Upper lobe of left lung (tissue), 6 donors: ENCODE data around the gene WDR46. TPM values are rescaled to one million over a fixed set of nuclear protein-coding genes. Genes with fewer than 3 reads are reported as not detected.
"Not testable (repeated sequence)": the region's sequence is repeated elsewhere in the genome, so short reads cannot be mapped to it uniquely, and the experiment has no call there.

Experiments used
- ATAC-seq, 2 donors: fragments of 200-7000 bp; cut with Tn5 transposase; one replicate each; pipeline ENCODE4 v1.9.1; 2022; ENCODE audit warnings: mild to moderate bottlenecking in 2 of 2, moderate library complexity in 2 of 2; ENCODE audit not compliant: low FRiP score in 2 of 2
- DNase-seq, 2 donors: peaks; one replicate each; pipeline ENCODE4 v3.0.0-alpha.2; 2019 to 2020
- H3K27ac ChIP-seq, 4 donors: fragments of 200-600 bp; sonication (generic); one replicate each; pipeline ENCODE4 v1.5.1; 2016 to 2019
- H3K27me3 ChIP-seq, 4 donors: fragments of 200-600 bp; sonication (generic); one replicate each; pipeline ENCODE4 v1.5.1; 2017 to 2019
- H3K36me3 ChIP-seq, 4 donors: fragments of 200-600 bp; sonication (generic); one replicate each; pipeline ENCODE4 v1.5.1; 2016 to 2019
- H3K4me1 ChIP-seq, 4 donors: fragments of 200-600 bp; sonication (generic); one replicate each; pipeline ENCODE4 v1.5.1; 2018 to 2019
- H3K4me3 ChIP-seq, 4 donors: fragments of 200-600 bp; sonication (generic); one replicate each; pipeline ENCODE4 v1.5.1; 2017 to 2019; ENCODE audit warnings: mild to moderate bottlenecking in 2 of 4, moderate library complexity in 1 of 4
- H3K9me3 ChIP-seq, 4 donors: fragments of 200-600 bp; sonication (generic); one replicate each; pipeline ENCODE4 v1.5.1; 2018 to 2019
- EP300 ChIP-seq, 4 donors: sonication (generic); formaldehyde crosslinking; IDR thresholded peaks; one replicate each; pipeline ENCODE4 v1.5.1; 2017; ENCODE audit warnings: antibody characterized with exemption in 4 of 4, control low read depth in 2 of 4
- POLR2A ChIP-seq, 4 donors: fragments of 450-650 bp; IDR thresholded peaks; one replicate each; pipeline ENCODE4 v1.5.1; 2016 to 2017; ENCODE audit warnings: antibody characterized with exemption in 4 of 4, mild to moderate bottlenecking in 2 of 4
- POLR2AphosphoS5 ChIP-seq, 2 donors: sonication (generic); formaldehyde crosslinking; IDR thresholded peaks; one replicate each; pipeline ENCODE4 v1.5.1; 2017; ENCODE audit warnings: antibody characterized with exemption in 2 of 2
- WGBS, 2 donors: methylation state at CpG; one replicate each; pipeline ENCODE4 v1.1.5; 2017 to 2018; 5-methylcytosine and 5-hydroxymethylcytosine counted together
- total RNA-seq, 6 donors: library from RNA; depleted of rRNA in 4 of 6; stranded (reverse); fragments of >200 nt in 4 of 6; gene quantifications; one replicate each; pipeline versions ENCODE4 v1.1.0 to v1.2.1, GENCODE V29; 2016 to 2021
- TF ChIP-seq, protein P1 (sequence below), 6 experiments: fragments of 450-650 bp in 4 of 6; fragments of 200-600 bp in 2 of 6; sonication (generic) in 2 of 6; IDR thresholded peaks; one replicate each; pipeline ENCODE4 v1.5.1; 2016 to 2019; ENCODE audit warnings: antibody characterized with exemption in 6 of 6
- donor health status: DM: no; HTN: no; CAD: no; lungs with moderate emphysema.
- donor health status: DM: no; HTN: yes; CAD: no; lungs with severe emphysema.

Gene WDR46
- total RNA-seq, 6 donors from 2014 or later: 21.1 to 50.3 (median 41.7) TPM

DNA sequence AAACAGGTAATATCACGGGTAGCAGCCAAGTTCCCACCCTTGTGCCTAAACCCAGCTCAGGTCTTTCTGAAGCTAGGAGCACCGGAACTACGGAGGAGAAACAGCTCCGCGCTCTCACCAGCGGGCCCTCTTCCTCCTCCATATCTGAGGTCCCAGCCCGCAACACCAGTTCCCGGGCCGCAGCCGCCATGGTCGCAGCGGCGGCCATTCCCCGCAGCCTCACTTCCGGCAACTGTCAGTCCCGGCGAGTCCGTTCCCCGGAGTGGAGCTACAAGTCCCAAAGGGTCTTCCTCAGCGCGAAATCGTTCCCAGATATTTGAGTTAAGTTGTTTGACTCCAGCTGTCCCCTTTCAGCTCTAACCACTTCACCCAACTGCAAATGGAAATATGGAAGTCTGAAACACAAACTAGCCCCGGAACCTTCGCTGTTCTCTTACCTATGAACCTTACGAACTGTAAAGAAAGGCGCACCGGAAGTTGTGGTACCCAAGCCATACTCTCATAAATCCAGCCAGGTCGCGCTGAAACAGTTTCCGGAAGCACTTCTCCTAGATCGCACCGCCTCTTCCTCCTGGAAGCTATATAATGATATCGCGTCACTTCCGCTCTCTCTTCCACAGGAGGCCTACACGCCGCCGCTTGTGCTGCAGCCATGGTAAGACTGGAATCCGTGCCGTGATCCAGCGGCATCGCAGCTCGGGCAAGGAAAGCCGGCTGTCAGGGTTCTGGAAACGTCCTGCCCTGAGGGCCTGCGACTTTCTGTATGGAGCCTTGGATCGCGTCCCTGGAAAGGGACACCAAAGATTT is 17.4 kb downstream of the WDR46 start, which contains the start of the genes RPS18 and VPS52:
Gene RPS18 (plus strand): TSS at position 608 of the 807 bp plus-strand sequence. CDS start 45 bp downstream, at position 653.
Gene VPS52 (minus strand): TSS at position 409 of the 807 bp plus-strand sequence. CDS start 201 bp downstream, at position 208.
- Histone ChIP-seq H3K9me3 (no peaks in the 10 kb centered on the region), H3K4me1 (peaks cover 41 to 60% (median 48%) of the 10 kb centered on the region in 4 donors), H3K36me3 (peaks cover 12 to 66% (median 46%) of the 10 kb centered on the region in 4 donors), H3K27me3 (no peaks in the 10 kb centered on the region), H3K27ac (peak within 1 kb of the TSS; percentile 90 to 97 (median 95)), H3K4me3 (peak within 1 kb of the TSS; percentile 62 to 82 (median 70))
- ATAC-seq (peak; percentile 96 to 97), DNase-seq (peak; percentile 93 to 97)
- TF ChIP-seq POLR2A (IDR thresholded peaks at IDR 0.05) (peak; percentile 76 to 95 (median 78)), EP300 (IDR thresholded peaks at IDR 0.05) (peak in 2 of 4 donors; percentile 1 to 21), POLR2AphosphoS5 (IDR thresholded peaks at IDR 0.05) (peak; percentile 96 to 99)
- TF ChIP-seq, protein P1, sequence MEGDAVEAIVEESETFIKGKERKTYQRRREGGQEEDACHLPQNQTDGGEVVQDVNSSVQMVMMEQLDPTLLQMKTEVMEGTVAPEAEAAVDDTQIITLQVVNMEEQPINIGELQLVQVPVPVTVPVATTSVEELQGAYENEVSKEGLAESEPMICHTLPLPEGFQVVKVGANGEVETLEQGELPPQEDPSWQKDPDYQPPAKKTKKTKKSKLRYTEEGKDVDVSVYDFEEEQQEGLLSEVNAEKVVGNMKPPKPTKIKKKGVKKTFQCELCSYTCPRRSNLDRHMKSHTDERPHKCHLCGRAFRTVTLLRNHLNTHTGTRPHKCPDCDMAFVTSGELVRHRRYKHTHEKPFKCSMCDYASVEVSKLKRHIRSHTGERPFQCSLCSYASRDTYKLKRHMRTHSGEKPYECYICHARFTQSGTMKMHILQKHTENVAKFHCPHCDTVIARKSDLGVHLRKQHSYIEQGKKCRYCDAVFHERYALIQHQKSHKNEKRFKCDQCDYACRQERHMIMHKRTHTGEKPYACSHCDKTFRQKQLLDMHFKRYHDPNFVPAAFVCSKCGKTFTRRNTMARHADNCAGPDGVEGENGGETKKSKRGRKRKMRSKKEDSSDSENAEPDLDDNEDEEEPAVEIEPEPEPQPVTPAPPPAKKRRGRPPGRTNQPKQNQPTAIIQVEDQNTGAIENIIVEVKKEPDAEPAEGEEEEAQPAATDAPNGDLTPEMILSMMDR (IDR thresholded peaks at IDR 0.05): peak in 1 of 6 experiments; percentile 23
- WGBS, 2 donors: 1 to 2% methylated on average over 25 to 48 of the region's 48 CpGs

DNA sequence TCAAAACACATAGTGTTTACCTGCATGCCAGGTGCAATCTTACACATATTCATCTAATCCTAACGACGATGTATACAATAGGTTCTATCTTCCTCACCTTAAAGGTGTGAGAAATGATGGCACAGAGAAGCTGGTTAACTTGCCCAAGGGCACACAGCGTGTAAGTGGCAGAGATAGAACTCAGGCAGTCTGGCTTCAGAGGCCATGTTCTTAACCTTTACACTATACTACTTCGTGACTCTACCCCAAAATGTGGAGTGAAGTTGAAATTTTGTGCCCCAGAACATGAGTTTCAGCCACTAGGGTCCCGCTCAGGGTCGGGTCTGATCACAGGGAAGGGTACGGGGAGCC is 17.9 kb downstream of the WDR46 start:
- Histone ChIP-seq H3K27ac (peak overlapping the region; percentile 90 to 97 (median 95)), H3K36me3 (peaks cover 12 to 67% (median 51%) of the 10 kb centered on the region in 4 donors), H3K4me1 (peaks cover 35 to 55% (median 43%) of the 10 kb centered on the region in 4 donors), H3K4me3 (peak overlapping the region; percentile 62 to 82 (median 70)), H3K9me3 (no peaks in the 10 kb centered on the region), H3K27me3 (no peaks in the 10 kb centered on the region)
- DNase-seq (no peak), ATAC-seq (peak; percentile 2 to 23)
- 1 to 4% methylated on average over 4 to 7 of the region's 7 CpGs for WGBS, 2 donors
- no peak for TF ChIP-seq EP300 (IDR thresholded peaks at IDR 0.05)
- TF ChIP-seq, protein P1 (IDR thresholded peaks at IDR 0.05): peak in 1 of 6 experiments; percentile 9

DNA sequence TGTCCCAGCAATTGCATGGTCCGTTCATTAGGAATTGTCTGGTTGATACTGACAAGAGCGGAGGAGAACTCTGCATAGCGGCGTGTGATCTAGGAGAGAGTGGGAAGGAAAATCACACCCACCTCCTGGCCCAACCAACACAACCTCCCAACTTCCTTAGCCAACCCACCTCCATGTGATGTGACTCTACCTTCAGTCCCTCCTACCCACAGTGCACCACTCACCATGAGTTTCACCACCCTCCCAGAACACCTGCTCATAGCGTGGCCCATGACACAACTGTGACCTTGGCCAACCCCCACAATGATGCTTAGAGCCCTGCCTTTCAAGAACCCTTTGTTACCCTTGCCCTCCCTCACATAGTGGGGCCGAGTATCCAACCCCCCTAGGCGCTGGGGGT is 25.0 kb downstream of the WDR46 start:
- ATAC-seq: no peak
- no peak overlapping the region for H3K4me3 ChIP-seq

DNA sequence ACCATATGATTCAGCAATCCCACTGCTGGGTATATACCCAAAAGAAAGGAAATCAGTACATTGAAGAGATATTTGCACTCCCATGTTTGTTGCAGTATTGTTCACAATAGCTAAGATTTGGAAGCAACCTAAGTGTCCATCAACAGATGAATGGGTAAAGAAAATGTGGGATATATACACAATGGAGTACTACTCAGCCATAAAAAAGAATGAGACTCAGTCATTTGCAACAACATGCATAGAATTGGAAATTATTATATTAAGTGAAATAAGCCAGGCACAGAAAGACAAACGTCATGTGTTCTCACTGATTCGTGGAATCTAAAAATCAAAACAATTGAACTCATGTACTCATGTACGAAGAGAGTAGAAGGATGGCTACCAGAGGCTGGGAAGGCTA is 26.5 kb downstream of the WDR46 start:
- not testable (repeated sequence) for H3K27ac ChIP-seq, H3K4me1 ChIP-seq, H3K9me3 ChIP-seq, ATAC-seq, H3K4me3 ChIP-seq, H3K27me3 ChIP-seq, DNase-seq
- H3K36me3 ChIP-seq: peaks cover 17 to 94% (median 57%) of the 10 kb centered on the region in 4 donors
- WGBS, 2 donors: 96 to 97% methylated on average over 3 of the region's 3 CpGs

More for the DNA sequence above, 25.0 kb downstream of the WDR46 start:
- Histone ChIP-seq H3K27ac (no peak overlapping the region), H3K4me1 (no peaks in the 10 kb centered on the region), H3K9me3 (no peaks in the 10 kb centered on the region), H3K36me3 (peaks cover 25 to 97% (median 67%) of the 10 kb centered on the region in 4 donors), H3K27me3 (no peaks in the 10 kb centered on the region)
- TF ChIP-seq POLR2AphosphoS5 (IDR thresholded peaks at IDR 0.05) (no peak), POLR2A (IDR thresholded peaks at IDR 0.05) (no peak), EP300 (IDR thresholded peaks at IDR 0.05) (no peak)
- TF ChIP-seq, protein P1 (IDR thresholded peaks at IDR 0.05): no peak
- no peak for DNase-seq
- WGBS, 2 donors: 92% methylated on average over 5 to 7 of the region's 7 CpGs

DNA sequence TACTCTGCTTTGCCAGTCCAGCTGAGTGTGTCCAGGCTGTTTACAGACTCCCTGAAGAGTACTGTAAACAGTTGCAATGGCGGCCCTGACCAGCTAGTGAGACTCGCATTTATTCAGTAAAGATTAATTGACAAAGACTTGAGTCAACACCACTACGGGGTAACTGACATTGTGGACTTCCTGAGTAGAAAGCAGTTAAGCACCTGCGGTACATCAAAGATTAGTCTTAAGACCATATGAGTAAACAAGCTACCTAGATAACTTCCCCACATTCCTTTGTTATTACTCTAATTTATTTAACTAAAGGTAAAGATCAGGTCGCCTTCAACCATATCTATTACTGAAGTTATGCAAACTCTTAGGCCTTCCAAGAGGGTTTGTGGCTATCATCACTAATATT is 30.0 kb downstream of the WDR46 start:
- Histone ChIP-seq H3K9me3 (no peaks in the 10 kb centered on the region), H3K4me1 (no peaks in the 10 kb centered on the region), H3K27ac (no peak overlapping the region), H3K36me3 (peaks cover 13 to 78% (median 26%) of the 10 kb centered on the region in 4 donors), H3K27me3 (no peaks in the 10 kb centered on the region), H3K4me3 (no peak overlapping the region)
- DNase-seq: no peak
- ATAC-seq: no peak
- WGBS, 2 donors: 73 to 85% methylated on average over 5 of the region's 5 CpGs
- TF ChIP-seq, protein P1 (IDR thresholded peaks at IDR 0.05): no peak
- TF ChIP-seq EP300 (IDR thresholded peaks at IDR 0.05) (no peak), POLR2AphosphoS5 (IDR thresholded peaks at IDR 0.05) (no peak), POLR2A (IDR thresholded peaks at IDR 0.05) (no peak)
